HEK293 (cell line): ENCODE data around the gene ARHGAP25.

Source experiments
- CTCF ChIA-PET: fragments of 350-600 bp; formaldehyde crosslinking; extraction: SDS; loops from one replicate; lab custom pipeline; 2021; ENCODE audit warnings: antibody characterized with exemption; lab: Yijun Ruan, JAX
- POLR2A ChIA-PET: fragments of 300-600 bp; formaldehyde crosslinking; extraction: SDS; loops from one replicate; lab custom pipeline; 2020; ENCODE audit warnings: antibody characterized with exemption, inconsistent platforms; lab: Yijun Ruan, JAX
- H3K27ac ChIP-seq: fragments of 200-500 bp; sonication (Bioruptor generic); 2 replicates; pipeline ENCODE4 v1.5.1; 2014; ENCODE audit warnings: low read depth, low read length, control low read depth, inconsistent platforms; ENCODE audit errors: extremely low read depth
- H3K36me3 ChIP-seq, 2 experiments: fragments of 200-500 bp in 1 of 2; sonication (Bioruptor generic) in 1 of 2; 1 replicate in 1 of 2; 2 replicates in 1 of 2; pipeline ENCODE4 v1.5.1; 2014 to 2017; ENCODE audit warnings: inconsistent platforms in 2 of 2, low read length in 2 of 2; ENCODE audit not compliant: control insufficient read depth in 2 of 2, insufficient read depth in 1 of 2
- H3K4me1 ChIP-seq: fragments of 200-500 bp; sonication (Bioruptor generic); 2 replicates; pipeline ENCODE4 v1.5.1; 2014; ENCODE audit warnings: mild to moderate bottlenecking, low read length, inconsistent platforms; ENCODE audit not compliant: control insufficient read depth, insufficient read depth
- H3K4me3 ChIP-seq: 2 replicates; pipeline ENCODE4 v1.5.1; 2011; ENCODE audit warnings: low read depth, mild to moderate bottlenecking, control low read depth, low read length, moderate library complexity
- H3K9me3 ChIP-seq: fragments of 200-500 bp; sonication (Bioruptor generic); 2 replicates; pipeline ENCODE4 v1.5.1; 2014; ENCODE audit warnings: low read depth, low read length, inconsistent platforms; ENCODE audit not compliant: control insufficient read depth, insufficient read depth
- EGR2 ChIP-seq: fragments of 450-650 bp; formaldehyde crosslinking; IDR thresholded peaks from 2 replicates; pipeline ENCODE4 v1.5.1; 2016; ENCODE audit warnings: low read depth, missing biosample characterization, missing genetic modification characterization
- KLF8 ChIP-seq: fragments of 450-650 bp; formaldehyde crosslinking; IDR thresholded peaks from 2 replicates; pipeline ENCODE4 v1.5.1; 2016; ENCODE audit warnings: missing biosample characterization, missing genetic modification characterization
- OSR2 ChIP-seq: fragments of 450-650 bp; formaldehyde crosslinking; IDR thresholded peaks from 2 replicates; pipeline ENCODE4 v1.5.1; 2016; ENCODE audit warnings: missing biosample characterization, missing genetic modification characterization
- REPIN1 ChIP-seq: fragments of 450-650 bp; formaldehyde crosslinking; IDR thresholded peaks from 2 replicates; pipeline ENCODE4 v1.5.1; 2017; ENCODE audit warnings: missing biosample characterization, missing genetic modification characterization, low read depth
- ZFHX2 ChIP-seq: fragments of 450-650 bp; formaldehyde crosslinking; conservative IDR thresholded peaks from 2 replicates; pipeline ENCODE4 v1.5.1; 2016; ENCODE audit warnings: missing biosample characterization, missing genetic modification characterization
- ZNF18 ChIP-seq: fragments of 450-650 bp; formaldehyde crosslinking; IDR thresholded peaks from 2 replicates; pipeline ENCODE4 v1.5.1; 2016; ENCODE audit warnings: missing biosample characterization, missing genetic modification characterization
- ZNF24 ChIP-seq: fragments of 450-650 bp; formaldehyde crosslinking; IDR thresholded peaks from 2 replicates; pipeline ENCODE4 v1.5.1; 2016; ENCODE audit warnings: missing biosample characterization, missing genetic modification characterization
- ZNF248 ChIP-seq: fragments of 450-650 bp; formaldehyde crosslinking; IDR thresholded peaks from 2 replicates; pipeline ENCODE4 v1.5.1; 2017; ENCODE audit warnings: missing biosample characterization, missing genetic modification characterization
- ZNF280D ChIP-seq: fragments of 450-650 bp; formaldehyde crosslinking; IDR thresholded peaks from 2 replicates; pipeline ENCODE4 v1.5.1; 2016; ENCODE audit warnings: missing biosample characterization, missing genetic modification characterization
- ZNF473 ChIP-seq: fragments of 450-650 bp; formaldehyde crosslinking; IDR thresholded peaks from 2 replicates; pipeline ENCODE4 v1.5.1; 2017; ENCODE audit warnings: missing biosample characterization, missing genetic modification characterization
- ZNF488 ChIP-seq: fragments of 450-650 bp; formaldehyde crosslinking; IDR thresholded peaks from 2 replicates; pipeline ENCODE4 v1.5.1; 2016; ENCODE audit warnings: missing biosample characterization, missing genetic modification characterization
- ZNF645 ChIP-seq: fragments of 450-650 bp; formaldehyde crosslinking; IDR thresholded peaks from 2 replicates; pipeline ENCODE4; 2016; ENCODE audit warnings: missing biosample characterization, missing genetic modification characterization
- ZNF768 ChIP-seq: fragments of 450-650 bp; formaldehyde crosslinking; IDR thresholded peaks from 2 replicates; pipeline ENCODE4 v1.5.1; 2018; ENCODE audit warnings: missing biosample characterization, mild to moderate bottlenecking, missing genetic modification characterization
- ZSCAN16 ChIP-seq: fragments of 450-650 bp; formaldehyde crosslinking; IDR thresholded peaks from 2 replicates; pipeline ENCODE4 v1.5.1; 2016; ENCODE audit warnings: missing biosample characterization, missing genetic modification characterization
- TF ChIP-seq, protein P1 (sequence below): fragments of 450-650 bp; formaldehyde crosslinking; conservative IDR thresholded peaks from 2 replicates; pipeline ENCODE4 v1.5.1; 2016; ENCODE audit warnings: low read depth, missing biosample characterization, missing genetic modification characterization
- TF ChIP-seq, protein P2 (sequence below): fragments of 450-650 bp; formaldehyde crosslinking; IDR thresholded peaks from 2 replicates; pipeline ENCODE4 v1.5.1; 2016; ENCODE audit warnings: missing biosample characterization, missing genetic modification characterization

ARHGAP25 gene

GRCh38 chr2:68745006-68745405 is 10.4 kb downstream of the ARHGAP25 start:
- ChIA-PET CTCF (interaction anchor here (1.1 to 6.1 kb wide), 3 partner anchors 7 to 93 kb away, joined by 4 to 41 read pairs (median 5); no protein-coding TSS in a partner anchor), POLR2A (no interaction called here)
- no peaks in the 10 kb centered on the region for H3K4me1 ChIP-seq
- no peak overlapping the region for H3K4me3 ChIP-seq
- no peaks in the 10 kb centered on the region for H3K36me3 ChIP-seq
- no peaks in the 10 kb centered on the region for H3K9me3 ChIP-seq
- TF ChIP-seq EGR2 (tag by site-specific recombination): peak; percentile 32; the same call in 1 of the 2 replicates
- TF ChIP-seq, protein P1, sequence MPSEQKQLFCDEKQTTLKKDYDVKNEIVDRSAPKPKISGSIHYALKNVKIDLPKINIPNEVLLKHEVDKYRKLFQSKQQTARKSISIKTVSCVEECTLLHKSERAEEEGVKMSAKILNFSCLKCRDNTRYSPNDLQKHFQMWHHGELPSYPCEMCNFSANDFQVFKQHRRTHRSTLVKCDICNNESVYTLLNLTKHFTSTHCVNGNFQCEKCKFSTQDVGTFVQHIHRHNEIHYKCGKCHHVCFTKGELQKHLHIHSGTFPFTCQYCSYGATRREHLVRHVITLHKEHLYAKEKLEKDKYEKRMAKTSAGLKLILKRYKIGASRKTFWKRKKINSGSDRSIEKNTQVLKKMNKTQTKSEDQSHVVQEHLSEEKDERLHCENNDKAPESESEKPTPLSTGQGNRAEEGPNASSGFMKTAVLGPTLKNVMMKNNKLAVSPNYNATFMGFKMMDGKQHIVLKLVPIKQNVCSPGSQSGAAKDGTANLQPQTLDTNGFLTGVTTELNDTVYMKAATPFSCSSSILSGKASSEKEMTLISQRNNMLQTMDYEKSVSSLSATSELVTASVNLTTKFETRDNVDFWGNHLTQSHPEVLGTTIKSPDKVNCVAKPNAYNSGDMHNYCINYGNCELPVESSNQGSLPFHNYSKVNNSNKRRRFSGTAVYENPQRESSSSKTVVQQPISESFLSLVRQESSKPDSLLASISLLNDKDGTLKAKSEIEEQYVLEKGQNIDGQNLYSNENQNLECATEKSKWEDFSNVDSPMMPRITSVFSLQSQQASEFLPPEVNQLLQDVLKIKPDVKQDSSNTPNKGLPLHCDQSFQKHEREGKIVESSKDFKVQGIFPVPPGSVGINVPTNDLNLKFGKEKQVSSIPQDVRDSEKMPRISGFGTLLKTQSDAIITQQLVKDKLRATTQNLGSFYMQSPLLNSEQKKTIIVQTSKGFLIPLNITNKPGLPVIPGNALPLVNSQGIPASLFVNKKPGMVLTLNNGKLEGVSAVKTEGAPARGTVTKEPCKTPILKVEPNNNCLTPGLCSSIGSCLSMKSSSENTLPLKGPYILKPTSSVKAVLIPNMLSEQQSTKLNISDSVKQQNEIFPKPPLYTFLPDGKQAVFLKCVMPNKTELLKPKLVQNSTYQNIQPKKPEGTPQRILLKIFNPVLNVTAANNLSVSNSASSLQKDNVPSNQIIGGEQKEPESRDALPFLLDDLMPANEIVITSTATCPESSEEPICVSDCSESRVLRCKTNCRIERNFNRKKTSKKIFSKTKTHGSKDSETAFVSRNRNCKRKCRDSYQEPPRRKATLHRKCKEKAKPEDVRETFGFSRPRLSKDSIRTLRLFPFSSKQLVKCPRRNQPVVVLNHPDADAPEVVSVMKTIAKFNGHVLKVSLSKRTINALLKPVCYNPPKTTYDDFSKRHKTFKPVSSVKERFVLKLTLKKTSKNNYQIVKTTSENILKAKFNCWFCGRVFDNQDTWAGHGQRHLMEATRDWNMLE (tag by site-specific recombination): no peak
- TF ChIP-seq ZFHX2 (tag by site-specific recombination): 0 out of 2 replicates have a peak, but pooled peaks have one; percentile 43
- TF ChIP-seq ZNF768 (tag by site-specific recombination): no peak
- H3K27ac ChIP-seq: no peak overlapping the region

- Histone ChIP-seq H3K4me3 (no peak overlapping the region), H3K9me3 (no peaks in the 10 kb centered on the region), H3K4me1 (no peaks in the 10 kb centered on the region), H3K27ac (no peak overlapping the region), H3K36me3 (no peaks in the 10 kb centered on the region)
- POLR2A ChIA-PET: no interaction called here
- no peak for TF ChIP-seq ZNF248 (tag by site-specific recombination)
- CTCF ChIA-PET: interaction anchor here (1.4 kb wide), 1 partner anchor 92 kb away, joined by 5 read pairs; no protein-coding TSS in a partner anchor
Observed at GRCh38 chr2:68746408-68746807, 11.8 kb downstream of the ARHGAP25 start.

GRCh38 chr2:68747413-68747812 is 12.8 kb downstream of the ARHGAP25 start:
- CTCF ChIA-PET: interaction anchor here (1.4 to 2.1 kb wide), 2 partner anchors 9 to 38 kb away, joined by 4 to 8 read pairs; no protein-coding TSS in a partner anchor
- TF ChIP-seq ZNF488 (tag by site-specific recombination) (no peak), ZNF24 (no peak), REPIN1 (tag by site-specific recombination) (no peak), OSR2 (tag by site-specific recombination) (no peak), ZNF473 (tag by site-specific recombination) (no peak), ZNF18 (tag by site-specific recombination) (no peak), ZNF280D (no peak), KLF8 (tag by site-specific recombination) (no peak), ZNF645 (tag by site-specific recombination) (no peak), ZFHX2 (tag by site-specific recombination) (no peak), ZSCAN16 (tag by site-specific recombination) (no peak)
- TF ChIP-seq, protein P2, sequence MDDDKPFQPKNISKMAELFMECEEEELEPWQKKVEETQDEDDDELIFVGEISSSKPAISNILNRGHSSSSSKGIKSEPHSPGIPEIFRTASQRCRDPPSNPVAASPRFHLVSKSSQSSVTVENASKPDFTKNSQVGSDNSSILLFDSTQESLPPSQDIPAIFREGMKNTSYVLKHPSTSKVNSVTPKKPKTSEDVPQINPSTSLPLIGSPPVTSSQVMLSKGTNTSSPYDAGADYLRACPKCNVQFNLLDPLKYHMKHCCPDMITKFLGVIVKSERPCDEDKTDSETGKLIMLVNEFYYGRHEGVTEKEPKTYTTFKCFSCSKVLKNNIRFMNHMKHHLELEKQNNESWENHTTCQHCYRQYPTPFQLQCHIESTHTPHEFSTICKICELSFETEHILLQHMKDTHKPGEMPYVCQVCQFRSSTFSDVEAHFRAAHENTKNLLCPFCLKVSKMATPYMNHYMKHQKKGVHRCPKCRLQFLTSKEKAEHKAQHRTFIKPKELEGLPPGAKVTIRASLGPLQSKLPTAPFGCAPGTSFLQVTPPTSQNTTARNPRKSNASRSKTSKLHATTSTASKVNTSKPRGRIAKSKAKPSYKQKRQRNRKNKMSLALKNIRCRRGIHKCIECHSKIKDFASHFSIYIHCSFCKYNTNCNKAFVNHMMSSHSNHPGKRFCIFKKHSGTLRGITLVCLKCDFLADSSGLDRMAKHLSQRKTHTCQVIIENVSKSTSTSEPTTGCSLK: no peak

More at GRCh38 chr2:68747413-68747812, 12.8 kb downstream of the ARHGAP25 start:
- Histone ChIP-seq H3K27ac (no peak overlapping the region), H3K4me3 (no peak overlapping the region), H3K36me3 (no peaks in the 10 kb centered on the region), H3K4me1 (no peaks in the 10 kb centered on the region), H3K9me3 (no peaks in the 10 kb centered on the region)
- POLR2A ChIA-PET: no interaction called here
